ENCODE results near the gene ZNF408.

DNA sequence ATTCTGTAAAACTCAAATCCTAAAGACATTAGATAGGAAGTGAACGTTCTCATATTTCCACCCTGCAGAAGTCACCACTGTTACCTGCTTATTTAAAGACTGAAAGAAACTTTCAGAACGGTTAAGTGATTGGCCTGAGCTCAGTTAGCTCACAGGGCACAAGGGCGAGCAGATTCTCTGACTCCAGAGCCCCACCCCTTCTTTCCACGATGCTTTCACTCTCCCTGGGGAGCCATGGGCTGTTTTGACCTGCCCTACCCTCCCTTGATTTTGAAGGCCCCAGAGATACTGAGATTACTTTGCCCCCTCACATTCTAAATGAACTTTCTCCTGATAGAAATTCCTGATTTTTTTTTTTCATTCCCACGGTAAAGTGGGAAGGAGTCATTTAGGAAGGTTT, 34.3 kb upstream of the ZNF408 start:
- no peak for TF ChIP-seq YY1 (IDR thresholded peaks at IDR 0.05; ENCODE audit: extremely low read depth, insufficient replicate concordance, low read depth, low read length)
- TF ChIP-seq POLR2AphosphoS5 (IDR thresholded peaks at IDR 0.05; ENCODE audit: low read depth, low read length) = no peak
- TF ChIP-seq, protein P1, sequence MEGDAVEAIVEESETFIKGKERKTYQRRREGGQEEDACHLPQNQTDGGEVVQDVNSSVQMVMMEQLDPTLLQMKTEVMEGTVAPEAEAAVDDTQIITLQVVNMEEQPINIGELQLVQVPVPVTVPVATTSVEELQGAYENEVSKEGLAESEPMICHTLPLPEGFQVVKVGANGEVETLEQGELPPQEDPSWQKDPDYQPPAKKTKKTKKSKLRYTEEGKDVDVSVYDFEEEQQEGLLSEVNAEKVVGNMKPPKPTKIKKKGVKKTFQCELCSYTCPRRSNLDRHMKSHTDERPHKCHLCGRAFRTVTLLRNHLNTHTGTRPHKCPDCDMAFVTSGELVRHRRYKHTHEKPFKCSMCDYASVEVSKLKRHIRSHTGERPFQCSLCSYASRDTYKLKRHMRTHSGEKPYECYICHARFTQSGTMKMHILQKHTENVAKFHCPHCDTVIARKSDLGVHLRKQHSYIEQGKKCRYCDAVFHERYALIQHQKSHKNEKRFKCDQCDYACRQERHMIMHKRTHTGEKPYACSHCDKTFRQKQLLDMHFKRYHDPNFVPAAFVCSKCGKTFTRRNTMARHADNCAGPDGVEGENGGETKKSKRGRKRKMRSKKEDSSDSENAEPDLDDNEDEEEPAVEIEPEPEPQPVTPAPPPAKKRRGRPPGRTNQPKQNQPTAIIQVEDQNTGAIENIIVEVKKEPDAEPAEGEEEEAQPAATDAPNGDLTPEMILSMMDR (IDR thresholded peaks at IDR 0.05 in 2 of 3, conservative IDR thresholded peaks at IDR 0.05 in 1 of 3; ENCODE audit: borderline replicate concordance in 1 of 3, insufficient read depth in 1 of 3, low read depth in 2 of 3, low read length in 2 of 3) = no peak
- no peak for TF ChIP-seq POLR2A (IDR thresholded peaks at IDR 0.05; ENCODE audit: borderline replicate concordance, extremely low read depth, insufficient read depth, insufficient read length)
- TF ChIP-seq JUND (IDR thresholded peaks at IDR 0.05) = no peak
- TF ChIP-seq EZH2phosphoT487 (IDR thresholded peaks at IDR 0.05; ENCODE audit: borderline replicate concordance) = no peak
- TF ChIP-seq ZNF274 (IDR thresholded peaks at IDR 0.05; ENCODE audit: low read depth, low read length) = no peak
- TF ChIP-seq SIN3A (IDR thresholded peaks at IDR 0.05; ENCODE audit: low read depth) = no peak
- TF ChIP-seq TCF7L2 (IDR thresholded peaks at IDR 0.05; ENCODE audit: borderline replicate concordance, extremely low read depth, insufficient read depth, insufficient read length) = no peak
- TF ChIP-seq FOSL1 (IDR thresholded peaks at IDR 0.05; ENCODE audit: low read depth) = no peak
- no peak for TF ChIP-seq ZFX (IDR thresholded peaks at IDR 0.05)
- TF ChIP-seq, protein P2, sequence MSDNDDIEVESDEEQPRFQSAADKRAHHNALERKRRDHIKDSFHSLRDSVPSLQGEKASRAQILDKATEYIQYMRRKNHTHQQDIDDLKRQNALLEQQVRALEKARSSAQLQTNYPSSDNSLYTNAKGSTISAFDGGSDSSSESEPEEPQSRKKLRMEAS (IDR thresholded peaks at IDR 0.05) = no peak

Measured in HCT116 (cell line).